ENCODE data around the gene SLC16A1.

SLC16A1 gene

GRCh38 chr1:112882271-112882744 is 73.7 kb downstream of the SLC16A1 start:
- no peak for DNase-seq (ENCODE audit: low read depth)

GRCh38 chr1:112881742-112882127 is 74.3 kb downstream of the SLC16A1 start:
- no peak for DNase-seq (ENCODE audit: low read depth)

DNA sequence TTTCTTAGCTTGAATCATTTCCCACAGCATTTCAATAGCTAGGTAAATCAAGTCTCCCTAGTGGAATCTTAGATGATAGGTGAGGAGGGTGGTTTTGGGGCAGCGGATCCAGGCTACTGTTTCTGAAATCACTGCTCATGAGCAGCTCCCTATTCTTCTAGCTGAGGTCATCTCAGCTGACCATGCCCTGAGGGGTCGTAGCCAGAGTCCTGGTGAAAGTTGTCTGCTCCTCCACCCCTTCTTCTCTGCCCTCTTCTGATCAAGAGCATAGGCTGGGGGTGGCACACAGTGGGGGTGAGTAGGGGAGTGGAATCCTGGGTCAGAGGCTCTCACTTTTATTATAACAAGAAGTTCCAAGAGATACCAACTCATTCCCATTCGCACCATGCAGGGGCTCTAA is 76.2 kb downstream of the SLC16A1 start:
- DNase-seq (ENCODE audit: low read depth), result no peak

GRCh38 chr1:112878321-112878720 is 77.7 kb downstream of the SLC16A1 start:
- no peak for DNase-seq (ENCODE audit: low read depth)

DNA sequence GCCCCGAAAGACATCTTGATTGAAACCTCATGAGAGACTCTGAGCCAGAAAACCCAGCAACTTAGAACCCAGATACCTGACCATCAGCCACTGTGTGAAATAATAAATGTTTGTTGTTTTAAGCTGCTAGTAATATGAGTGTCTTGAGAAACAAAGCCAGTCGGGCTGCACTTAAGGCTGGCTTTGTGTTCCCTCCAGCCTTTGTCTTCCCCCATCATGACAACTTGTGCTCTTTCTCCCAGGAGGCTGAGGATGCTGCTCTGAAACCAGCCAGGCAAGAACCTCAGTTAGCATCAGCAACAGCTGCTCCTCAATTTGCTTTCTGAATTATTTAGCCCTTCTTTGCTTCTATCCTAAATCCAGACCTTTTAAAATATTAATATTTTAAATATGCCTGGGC is 78.2 kb downstream of the SLC16A1 start:
- no peak for DNase-seq (ENCODE audit: low read depth)

GRCh38 chr1:112876315-112876714 is 79.7 kb downstream of the SLC16A1 start:
- DNase-seq (ENCODE audit: low read depth), result no peak

DNA sequence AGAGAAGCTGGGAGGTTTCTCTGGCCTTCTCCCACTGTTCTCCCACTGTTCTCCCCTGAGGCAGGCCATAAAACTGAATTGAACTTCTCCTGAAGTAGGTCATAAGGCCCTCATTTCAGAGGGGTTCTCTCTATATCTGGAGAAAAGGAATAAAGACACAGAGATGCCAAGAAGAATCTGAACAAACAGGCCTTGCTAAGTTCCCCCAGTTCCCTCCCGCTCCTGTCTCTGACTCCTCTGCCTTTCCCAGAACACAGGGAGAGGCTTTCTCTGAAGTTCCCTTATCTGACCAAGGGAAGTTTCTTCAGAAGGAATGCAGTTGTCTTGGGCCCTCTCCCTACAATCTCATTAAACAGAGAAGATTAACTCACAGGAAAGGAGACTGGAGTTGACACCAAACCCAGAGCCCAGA is 83.4 kb downstream of the SLC16A1 start:
- no peak for DNase-seq (ENCODE audit: low read depth)

- no peak for DNase-seq (ENCODE audit: low read depth)
These were observed 84.9 kb downstream of the SLC16A1 start for GRCh38 chr1:112870887-112871646.

- DNase-seq (ENCODE audit: low read depth), result no peak
These were observed 86.1 kb downstream of the SLC16A1 start for GRCh38 chr1:112869895-112870294.

DNA sequence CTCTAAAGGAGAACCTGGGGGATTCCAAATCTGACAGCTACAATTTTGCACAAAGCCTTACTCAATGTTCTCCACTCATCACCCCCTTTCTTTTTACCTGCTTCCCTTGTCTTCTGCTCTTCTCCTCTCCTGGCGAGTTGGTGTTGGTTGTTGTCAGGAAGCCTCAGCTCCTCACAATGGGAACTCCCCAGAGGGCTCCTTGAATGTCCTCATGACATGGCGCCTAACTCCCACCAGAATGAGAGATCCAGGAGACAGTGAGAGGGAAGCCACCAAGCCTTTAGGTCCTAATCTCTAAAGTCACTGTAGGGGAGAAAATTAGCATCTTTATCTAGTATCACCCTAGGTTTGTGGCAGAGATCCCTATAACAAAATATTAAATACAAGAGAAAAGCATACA is 87.8 kb downstream of the SLC16A1 start:
- DNase-seq (ENCODE audit: low read depth), result no peak

DNA sequence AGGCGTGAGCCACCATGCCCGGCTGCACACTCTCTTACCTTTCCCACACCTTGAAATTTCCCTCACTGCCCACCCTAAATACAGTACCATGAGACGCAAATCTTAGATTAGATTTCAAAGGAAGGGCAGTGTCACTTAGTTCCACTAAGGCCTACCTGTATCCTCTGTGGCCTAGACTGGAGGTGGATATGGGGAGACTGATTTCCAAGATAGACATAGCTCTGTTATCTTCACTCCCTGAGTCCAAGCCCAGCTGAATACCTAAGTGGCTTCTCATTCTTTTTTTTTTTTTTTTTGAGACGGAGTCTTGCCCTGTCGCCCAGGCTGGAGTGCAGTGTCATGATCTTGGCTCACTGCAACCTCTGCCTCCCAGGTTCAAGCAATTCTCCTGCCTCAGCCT is 89.0 kb downstream of the SLC16A1 start:
- no peak for DNase-seq (ENCODE audit: low read depth)

GRCh38 chr1:112866151-112866550 is 89.8 kb downstream of the SLC16A1 start:
- DNase-seq (ENCODE audit: low read depth), result no peak

GRCh38 chr1:112862753-112863426 is 93.1 kb downstream of the SLC16A1 start:
- DNase-seq (ENCODE audit: low read depth), result no peak

Measured in stromal cell of bone marrow (primary cell).